Activated T-cell treated with anti-CD3 and anti-CD28 coated beads, Interleukin-2, amount 50 U/mL, for 1 hour (primary cell): ENCODE data around the gene ACAD9.
"Not testable (repeated sequence)": the region's sequence is repeated elsewhere in the genome, so short reads cannot be mapped to it uniquely, and the experiment has no call there.

ENCODE experiments used
- DNase-seq: peaks from one replicate; pipeline ENCODE4 v3.0.0-alpha.2; 2020

ACAD9 gene

GRCh38 chr3:128879125-128879969 lies at the start of gene ACAD9:
TSS of gene ACAD9 (plus strand) at chr3:128879620. CDS start at chr3:128879692, 72 bp downstream.
- DNase-seq, result peak; percentile 98

GRCh38 chr3:128829925-128830625 lies 49.3 kb upstream of the ACAD9 start:
- not testable (repeated sequence) for DNase-seq

GRCh38 chr3:128830762-128831161 lies 48.7 kb upstream of the ACAD9 start:
- DNase-seq, result not testable (repeated sequence)

GRCh38 chr3:128832979-128833378 lies 46.4 kb upstream of the ACAD9 start:
- not testable (repeated sequence) for DNase-seq

- no peak for DNase-seq
These were observed 44.3 kb upstream of the ACAD9 start for GRCh38 chr3:128835096-128835495.

- DNase-seq, result no peak
These were observed 37.2 kb upstream of the ACAD9 start for GRCh38 chr3:128841926-128842920.

GRCh38 chr3:128844502-128844901 lies 34.9 kb upstream of the ACAD9 start:
- DNase-seq, result no peak

GRCh38 chr3:128845119-128845777 lies 34.2 kb upstream of the ACAD9 start:
- no peak for DNase-seq

- peak; percentile 82 for DNase-seq
These were observed 33.5 kb upstream of the ACAD9 start for GRCh38 chr3:128845778-128846485.

- no peak for DNase-seq
These were observed 32.9 kb upstream of the ACAD9 start for GRCh38 chr3:128846486-128846891.

- no peak for DNase-seq
These were observed 31.6 kb upstream of the ACAD9 start for GRCh38 chr3:128847666-128848370.

- DNase-seq, result no peak
These were observed 30.5 kb upstream of the ACAD9 start for GRCh38 chr3:128848936-128849335.

- no peak for DNase-seq
These were observed 29.4 kb upstream of the ACAD9 start for GRCh38 chr3:128849911-128850455.

GRCh38 chr3:128850544-128850943 lies 28.9 kb upstream of the ACAD9 start:
- DNase-seq, result no peak

GRCh38 chr3:128851601-128852000 lies 27.8 kb upstream of the ACAD9 start:
- no peak for DNase-seq

- DNase-seq, result no peak
These were observed 25.6 kb upstream of the ACAD9 start for GRCh38 chr3:128853826-128854225.

- DNase-seq, result no peak
These were observed 24.9 kb upstream of the ACAD9 start for GRCh38 chr3:128854475-128854874.

GRCh38 chr3:128855569-128855968 lies 23.9 kb upstream of the ACAD9 start:
- DNase-seq, result no peak

GRCh38 chr3:128858167-128858566 lies 21.3 kb upstream of the ACAD9 start:
- DNase-seq, result no peak

GRCh38 chr3:128859630-128860029 lies 19.8 kb upstream of the ACAD9 start:
- no peak for DNase-seq

GRCh38 chr3:128861491-128861890 lies 17.9 kb upstream of the ACAD9 start:
- no peak for DNase-seq
